H1 (cell line): ENCODE measurements around the gene ERP44. TPM values are rescaled to one million over a fixed set of nuclear protein-coding genes. Genes with fewer than 3 reads are reported as not detected.

Source experiments
- BACH1 ChIP-seq: IDR thresholded peaks from 2 replicates; pipeline ENCODE4 v1.6.1; 2012; ENCODE audit warnings: low read length, improper control_type of control experiment
- KDM4A ChIP-seq: IDR thresholded peaks from one replicate; pipeline ENCODE4 v1.7.1; 2012; ENCODE audit warnings: low read depth, mild to moderate bottlenecking, moderate library complexity, low read length, inconsistent platforms; ENCODE audit not compliant: severe bottlenecking
- PHF8 ChIP-seq: fragments of 200-600 bp; sonication (generic); conservative IDR thresholded peaks from 2 replicates; pipeline ENCODE4 v1.7.1; 2012; ENCODE audit warnings: low read depth, mild to moderate bottlenecking, inconsistent platforms, low read length, moderate library complexity
- SIN3A ChIP-seq, 2 experiments: IDR thresholded peaks in 1 of 2; conservative IDR thresholded peaks in 1 of 2; 2 replicates each; pipeline ENCODE4 v1.6.1; 2011 to 2012; ENCODE audit warnings: low read length in 2 of 2, improper control_type of control experiment in 1 of 2, low read depth in 1 of 2, mild to moderate bottlenecking in 1 of 2
- polyA plus RNA-seq, 7 experiments: library from polyadenylated mRNA; depleted of rRNA in 3 of 7; stranded (reverse) in 5 of 7; unstranded in 2 of 7; fragments of >200 nt in 5 of 7; fragments of 200-250 nt in 2 of 7; gene quantifications; 1 replicate in 5 of 7; 2 replicates in 1 of 7; 4 replicates in 1 of 7; pipeline versions ENCODE4 v1.2.1 to v1.2.3, GENCODE V29; 2011 to 2013; ENCODE audit warnings: missing spikeins in 2 of 7, mixed read lengths in 2 of 7
- total RNA-seq: library from RNA; stranded (reverse); fragmentation: NEBNext Ultra II Directional; extraction: Animal tissue kit (Norgen Biotek cat#: 25700); gene quantifications from 2 replicates; pipeline ENCODE4 v1.2.1, GENCODE V29; 2021
- TF ChIP-seq, protein P1 (sequence below): fragments of 300-600 bp; sonication (generic); IDR thresholded peaks from 2 replicates; pipeline ENCODE4 v1.7.1; 2012; ENCODE audit warnings: low read length, moderate library complexity, mild to moderate bottlenecking, inconsistent platforms; ENCODE audit not compliant: insufficient replicate concordance
- TF ChIP-seq, protein P2 (sequence below): IDR thresholded peaks from 2 replicates; pipeline ENCODE4 v1.6.1; 2011; ENCODE audit warnings: low read length, improper control_type of control experiment

The ERP44 gene
- total and polyA plus RNA-seq, 2 of the 8 experiments (the other 6 are each of a cell fraction or from before 2014, with no cell fraction given) = 5.7 to 15.6 TPM

DNA sequence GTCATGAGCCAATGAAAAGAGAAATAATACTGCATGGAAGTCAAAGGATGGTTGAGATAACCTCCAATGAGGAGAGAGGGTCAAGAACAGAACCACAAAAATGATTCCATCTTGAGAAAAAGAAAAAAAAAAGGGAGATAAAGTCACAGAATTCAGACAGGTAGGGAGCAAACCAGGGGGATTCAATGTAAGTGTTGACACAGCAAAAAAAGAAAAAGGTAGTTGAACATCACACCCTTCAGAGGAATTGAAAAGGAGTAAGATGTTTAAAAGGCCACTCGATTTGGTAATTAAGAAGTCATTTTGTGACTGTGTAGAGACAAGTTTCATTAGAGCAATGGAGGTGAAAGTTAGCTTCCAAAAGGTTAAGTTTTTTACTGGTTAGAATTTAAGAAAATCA, 79.3 kb downstream of the ERP44 start (continued):
- TF ChIP-seq, protein P1, sequence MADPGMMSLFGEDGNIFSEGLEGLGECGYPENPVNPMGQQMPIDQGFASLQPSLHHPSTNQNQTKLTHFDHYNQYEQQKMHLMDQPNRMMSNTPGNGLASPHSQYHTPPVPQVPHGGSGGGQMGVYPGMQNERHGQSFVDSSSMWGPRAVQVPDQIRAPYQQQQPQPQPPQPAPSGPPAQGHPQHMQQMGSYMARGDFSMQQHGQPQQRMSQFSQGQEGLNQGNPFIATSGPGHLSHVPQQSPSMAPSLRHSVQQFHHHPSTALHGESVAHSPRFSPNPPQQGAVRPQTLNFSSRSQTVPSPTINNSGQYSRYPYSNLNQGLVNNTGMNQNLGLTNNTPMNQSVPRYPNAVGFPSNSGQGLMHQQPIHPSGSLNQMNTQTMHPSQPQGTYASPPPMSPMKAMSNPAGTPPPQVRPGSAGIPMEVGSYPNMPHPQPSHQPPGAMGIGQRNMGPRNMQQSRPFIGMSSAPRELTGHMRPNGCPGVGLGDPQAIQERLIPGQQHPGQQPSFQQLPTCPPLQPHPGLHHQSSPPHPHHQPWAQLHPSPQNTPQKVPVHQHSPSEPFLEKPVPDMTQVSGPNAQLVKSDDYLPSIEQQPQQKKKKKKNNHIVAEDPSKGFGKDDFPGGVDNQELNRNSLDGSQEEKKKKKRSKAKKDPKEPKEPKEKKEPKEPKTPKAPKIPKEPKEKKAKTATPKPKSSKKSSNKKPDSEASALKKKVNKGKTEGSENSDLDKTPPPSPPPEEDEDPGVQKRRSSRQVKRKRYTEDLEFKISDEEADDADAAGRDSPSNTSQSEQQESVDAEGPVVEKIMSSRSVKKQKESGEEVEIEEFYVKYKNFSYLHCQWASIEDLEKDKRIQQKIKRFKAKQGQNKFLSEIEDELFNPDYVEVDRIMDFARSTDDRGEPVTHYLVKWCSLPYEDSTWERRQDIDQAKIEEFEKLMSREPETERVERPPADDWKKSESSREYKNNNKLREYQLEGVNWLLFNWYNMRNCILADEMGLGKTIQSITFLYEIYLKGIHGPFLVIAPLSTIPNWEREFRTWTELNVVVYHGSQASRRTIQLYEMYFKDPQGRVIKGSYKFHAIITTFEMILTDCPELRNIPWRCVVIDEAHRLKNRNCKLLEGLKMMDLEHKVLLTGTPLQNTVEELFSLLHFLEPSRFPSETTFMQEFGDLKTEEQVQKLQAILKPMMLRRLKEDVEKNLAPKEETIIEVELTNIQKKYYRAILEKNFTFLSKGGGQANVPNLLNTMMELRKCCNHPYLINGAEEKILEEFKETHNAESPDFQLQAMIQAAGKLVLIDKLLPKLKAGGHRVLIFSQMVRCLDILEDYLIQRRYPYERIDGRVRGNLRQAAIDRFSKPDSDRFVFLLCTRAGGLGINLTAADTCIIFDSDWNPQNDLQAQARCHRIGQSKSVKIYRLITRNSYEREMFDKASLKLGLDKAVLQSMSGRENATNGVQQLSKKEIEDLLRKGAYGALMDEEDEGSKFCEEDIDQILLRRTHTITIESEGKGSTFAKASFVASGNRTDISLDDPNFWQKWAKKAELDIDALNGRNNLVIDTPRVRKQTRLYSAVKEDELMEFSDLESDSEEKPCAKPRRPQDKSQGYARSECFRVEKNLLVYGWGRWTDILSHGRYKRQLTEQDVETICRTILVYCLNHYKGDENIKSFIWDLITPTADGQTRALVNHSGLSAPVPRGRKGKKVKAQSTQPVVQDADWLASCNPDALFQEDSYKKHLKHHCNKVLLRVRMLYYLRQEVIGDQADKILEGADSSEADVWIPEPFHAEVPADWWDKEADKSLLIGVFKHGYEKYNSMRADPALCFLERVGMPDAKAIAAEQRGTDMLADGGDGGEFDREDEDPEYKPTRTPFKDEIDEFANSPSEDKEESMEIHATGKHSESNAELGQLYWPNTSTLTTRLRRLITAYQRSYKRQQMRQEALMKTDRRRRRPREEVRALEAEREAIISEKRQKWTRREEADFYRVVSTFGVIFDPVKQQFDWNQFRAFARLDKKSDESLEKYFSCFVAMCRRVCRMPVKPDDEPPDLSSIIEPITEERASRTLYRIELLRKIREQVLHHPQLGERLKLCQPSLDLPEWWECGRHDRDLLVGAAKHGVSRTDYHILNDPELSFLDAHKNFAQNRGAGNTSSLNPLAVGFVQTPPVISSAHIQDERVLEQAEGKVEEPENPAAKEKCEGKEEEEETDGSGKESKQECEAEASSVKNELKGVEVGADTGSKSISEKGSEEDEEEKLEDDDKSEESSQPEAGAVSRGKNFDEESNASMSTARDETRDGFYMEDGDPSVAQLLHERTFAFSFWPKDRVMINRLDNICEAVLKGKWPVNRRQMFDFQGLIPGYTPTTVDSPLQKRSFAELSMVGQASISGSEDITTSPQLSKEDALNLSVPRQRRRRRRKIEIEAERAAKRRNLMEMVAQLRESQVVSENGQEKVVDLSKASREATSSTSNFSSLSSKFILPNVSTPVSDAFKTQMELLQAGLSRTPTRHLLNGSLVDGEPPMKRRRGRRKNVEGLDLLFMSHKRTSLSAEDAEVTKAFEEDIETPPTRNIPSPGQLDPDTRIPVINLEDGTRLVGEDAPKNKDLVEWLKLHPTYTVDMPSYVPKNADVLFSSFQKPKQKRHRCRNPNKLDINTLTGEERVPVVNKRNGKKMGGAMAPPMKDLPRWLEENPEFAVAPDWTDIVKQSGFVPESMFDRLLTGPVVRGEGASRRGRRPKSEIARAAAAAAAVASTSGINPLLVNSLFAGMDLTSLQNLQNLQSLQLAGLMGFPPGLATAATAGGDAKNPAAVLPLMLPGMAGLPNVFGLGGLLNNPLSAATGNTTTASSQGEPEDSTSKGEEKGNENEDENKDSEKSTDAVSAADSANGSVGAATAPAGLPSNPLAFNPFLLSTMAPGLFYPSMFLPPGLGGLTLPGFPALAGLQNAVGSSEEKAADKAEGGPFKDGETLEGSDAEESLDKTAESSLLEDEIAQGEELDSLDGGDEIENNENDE = no peak
- TF ChIP-seq BACH1 (no peak), PHF8 (no peak), SIN3A (conservative IDR thresholded peaks at IDR 0.05 in 1 of 2, IDR thresholded peaks at IDR 0.05 in 1 of 2; ENCODE audit: low read depth in 1 of 2, low read length in 2 of 2) (no peak), KDM4A (no peak)
- TF ChIP-seq, protein P2, sequence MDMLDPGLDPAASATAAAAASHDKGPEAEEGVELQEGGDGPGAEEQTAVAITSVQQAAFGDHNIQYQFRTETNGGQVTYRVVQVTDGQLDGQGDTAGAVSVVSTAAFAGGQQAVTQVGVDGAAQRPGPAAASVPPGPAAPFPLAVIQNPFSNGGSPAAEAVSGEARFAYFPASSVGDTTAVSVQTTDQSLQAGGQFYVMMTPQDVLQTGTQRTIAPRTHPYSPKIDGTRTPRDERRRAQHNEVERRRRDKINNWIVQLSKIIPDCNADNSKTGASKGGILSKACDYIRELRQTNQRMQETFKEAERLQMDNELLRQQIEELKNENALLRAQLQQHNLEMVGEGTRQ = no peak
- TF ChIP-seq, all 59 proteins: peak for 0
